CD4-positive, alpha-beta T cell (primary cell): ENCODE measurements around the gene GPRASP3. TPM values are rescaled to one million over a fixed set of nuclear protein-coding genes. Genes with fewer than 3 reads are reported as not detected.
A peak's percentile ranks its signal among the peaks of the same experiment; 100 is the strongest.

Experiments
- ATAC-seq: fragments of 200-7000 bp; cut with Tn5 transposase; one replicate; pipeline ENCODE4 v1.10.0; 2022; ENCODE audit warnings: mild to moderate bottlenecking; ENCODE audit not compliant: poor library complexity
- CTCF ChIA-PET: fragments of 350-600 bp; sonication (Branson Sonifier 250); formaldehyde crosslinking; loops from one replicate; lab custom pipeline; 2021; ENCODE audit warnings: antibody characterized with exemption, inconsistent platforms; lab: Charles Lee
- POLR2A ChIA-PET: fragments of 350-600 bp; sonication (Branson Sonifier 250); formaldehyde crosslinking; loops from one replicate; lab custom pipeline; 2021; ENCODE audit warnings: antibody characterized with exemption, inconsistent platforms; lab: Charles Lee
- DNase-seq, 14 experiments: peaks; one replicate each; pipeline ENCODE4 v3.0.0-alpha.2; 2013 to 2020; ENCODE audit warnings: mixed read lengths in 2 of 14
- H3K27ac ChIP-seq, 2 donors: one replicate each; pipeline versions ENCODE4 v1.5.1 to v1.7.0; 2013; ENCODE audit warnings: low read length in 2 of 2, low read depth in 1 of 2, mild to moderate bottlenecking in 1 of 2
- H3K27me3 ChIP-seq, 2 experiments: 1 replicate in 1 of 2; 2 replicates in 1 of 2; pipeline versions ENCODE4 v1.6.1 to v1.7.0; 2013; ENCODE audit warnings: low read length in 2 of 2, control low read depth in 1 of 2, mild to moderate bottlenecking in 1 of 2, moderate library complexity in 1 of 2; ENCODE audit not compliant: insufficient read depth in 2 of 2, control insufficient read depth in 1 of 2
- H3K36me3 ChIP-seq: one replicate; pipeline ENCODE4 v1.6.1; 2013; ENCODE audit warnings: low read length, control low read depth; ENCODE audit not compliant: insufficient read depth
- H3K4me1 ChIP-seq: one replicate; pipeline ENCODE4 v1.6.1; 2013; ENCODE audit warnings: low read length, control low read depth; ENCODE audit not compliant: insufficient read depth
- H3K4me3 ChIP-seq: one replicate; pipeline ENCODE4 v1.5.1; 2013; ENCODE audit warnings: mild to moderate bottlenecking, low read length, moderate library complexity
- H3K9me3 ChIP-seq, 2 experiments: 1 replicate in 1 of 2; 2 replicates in 1 of 2; pipeline versions ENCODE4 v1.6.1 to v1.7.0; 2013; ENCODE audit warnings: low read length in 2 of 2, mild to moderate bottlenecking in 2 of 2, control low read depth in 1 of 2, moderate library complexity in 1 of 2; ENCODE audit not compliant: control insufficient read depth in 1 of 2, insufficient read depth in 1 of 2
- H3K27ac Mint-ChIP-seq: one replicate; pipeline ENCODE4 v1.8.0; 2020; ENCODE audit warnings: mixed read lengths
- H3K27me3 Mint-ChIP-seq: one replicate; pipeline ENCODE4 v1.8.0; 2021; ENCODE audit warnings: mixed read lengths
- H3K36me3 Mint-ChIP-seq: one replicate; pipeline ENCODE4 v1.8.0; 2021; ENCODE audit warnings: low read depth, mixed read lengths
- H3K4me1 Mint-ChIP-seq: one replicate; pipeline ENCODE4 v1.8.0; 2021; ENCODE audit warnings: low read depth, mixed read lengths
- H3K4me3 Mint-ChIP-seq: one replicate; pipeline ENCODE4 v1.8.0; 2020; ENCODE audit warnings: mild to moderate bottlenecking, mixed read lengths
- H3K9me3 Mint-ChIP-seq: one replicate; pipeline ENCODE4 v1.8.0; 2020; ENCODE audit warnings: mixed read lengths
- intact Hi-C, 2 experiments: fragments of 100-400 bp; cut with DNase I in 1 of 2; cut with micrococcal nuclease in 1 of 2; formaldehyde crosslinking; loops; one replicate each; pipeline versions ENCODE4 v1.15.1 to v1.9.0; 2023 to 2025; cut with DNase I, micrococcal nuclease
- total RNA-seq, 174 experiments: library from RNA in 2 of 174; stranded (reverse) in 2 of 174; gene quantifications; one replicate each; pipeline ENCODE4 v1.2.3 and lab custom pipeline; 2021 to 2026
- TF ChIP-seq, protein P1 (sequence below): fragments of 200-600 bp; IDR thresholded peaks from one replicate; pipeline ENCODE4 v1.8.0; 2022; ENCODE audit warnings: antibody characterized with exemption, mild to moderate bottlenecking

GPRASP3 gene
- total RNA-seq, 2 experiments from 2014 or later, result 1.5 to 2.6 TPM

DNA sequence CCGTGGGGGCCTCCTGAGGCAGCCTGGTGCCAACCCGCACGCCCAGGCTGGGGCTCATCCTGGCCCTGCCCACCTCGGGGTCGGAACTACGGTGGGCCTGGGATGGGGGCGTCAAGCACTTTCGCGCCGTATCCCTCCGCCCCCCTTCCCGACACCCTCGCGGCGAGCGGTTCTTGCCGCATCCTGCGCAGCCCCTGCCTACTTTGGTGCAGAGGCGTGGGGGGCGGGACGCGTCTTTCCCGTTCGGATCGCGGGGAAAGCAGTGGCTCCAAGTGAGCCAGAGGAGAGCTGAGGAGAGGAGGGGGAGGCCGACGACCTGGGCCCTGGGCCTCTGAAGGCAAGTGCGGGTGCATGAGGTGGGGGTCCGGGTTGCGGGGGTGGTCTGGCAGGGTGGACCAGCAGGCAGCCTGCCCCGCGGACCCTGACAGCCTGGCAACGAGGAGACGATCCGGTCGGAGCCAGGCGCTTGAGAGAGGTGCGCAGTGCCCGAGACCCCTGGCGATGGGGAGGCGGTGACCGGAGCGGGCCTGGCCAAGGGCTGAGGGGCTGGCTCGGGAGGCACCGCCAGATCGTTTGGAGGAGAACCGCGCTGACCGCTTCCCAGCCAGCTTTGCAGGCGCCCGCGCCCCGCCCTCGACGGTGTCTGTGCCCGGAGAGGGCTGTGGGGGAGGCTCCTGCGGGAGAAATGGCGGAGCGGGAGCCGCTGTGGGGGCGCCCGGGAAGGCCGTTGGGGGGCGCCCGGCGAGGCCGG, 8.2 kb upstream of the GPRASP3 start, which contains the start of gene GPRASP2:
Gene GPRASP2, plus strand, starts transcription at position 233 of the 751 bp plus-strand sequence. CDS start 2,422 bp downstream, outside the sequence.
- Histone ChIP-seq H3K4me3 (peak within 1 kb of the TSS; percentile 62), H3K4me1 (peaks cover 14% of the 10 kb centered on the region), H3K27me3 (peaks cover 0 to 5% of the 10 kb centered on the region in 2 experiments), H3K27ac (no peak within 1 kb of the TSS), H3K9me3 (no peaks in the 10 kb centered on the region), H3K36me3 (no peaks in the 10 kb centered on the region)
- intact Hi-C loops, result no loop called here
- TF ChIP-seq, protein P1, sequence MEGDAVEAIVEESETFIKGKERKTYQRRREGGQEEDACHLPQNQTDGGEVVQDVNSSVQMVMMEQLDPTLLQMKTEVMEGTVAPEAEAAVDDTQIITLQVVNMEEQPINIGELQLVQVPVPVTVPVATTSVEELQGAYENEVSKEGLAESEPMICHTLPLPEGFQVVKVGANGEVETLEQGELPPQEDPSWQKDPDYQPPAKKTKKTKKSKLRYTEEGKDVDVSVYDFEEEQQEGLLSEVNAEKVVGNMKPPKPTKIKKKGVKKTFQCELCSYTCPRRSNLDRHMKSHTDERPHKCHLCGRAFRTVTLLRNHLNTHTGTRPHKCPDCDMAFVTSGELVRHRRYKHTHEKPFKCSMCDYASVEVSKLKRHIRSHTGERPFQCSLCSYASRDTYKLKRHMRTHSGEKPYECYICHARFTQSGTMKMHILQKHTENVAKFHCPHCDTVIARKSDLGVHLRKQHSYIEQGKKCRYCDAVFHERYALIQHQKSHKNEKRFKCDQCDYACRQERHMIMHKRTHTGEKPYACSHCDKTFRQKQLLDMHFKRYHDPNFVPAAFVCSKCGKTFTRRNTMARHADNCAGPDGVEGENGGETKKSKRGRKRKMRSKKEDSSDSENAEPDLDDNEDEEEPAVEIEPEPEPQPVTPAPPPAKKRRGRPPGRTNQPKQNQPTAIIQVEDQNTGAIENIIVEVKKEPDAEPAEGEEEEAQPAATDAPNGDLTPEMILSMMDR, result no peak
- Mint-ChIP-seq H3K36me3 (no peaks in the 10 kb centered on the region), H3K27me3 (peaks cover 11% of the 10 kb centered on the region), H3K9me3 (no peaks in the 10 kb centered on the region), H3K27ac (peak within 1 kb of the TSS; percentile 33), H3K4me3 (peak within 1 kb of the TSS; percentile 93), H3K4me1 (peaks cover 30% of the 10 kb centered on the region)
- ATAC-seq (peak; percentile 60), DNase-seq (peak in 6 of 14 experiments; percentile 8 to 47 (median 30))
- CTCF ChIA-PET, result no interaction called here
- POLR2A ChIA-PET, result interaction anchor here (1.2 kb wide), 1 partner anchor 113 kb away, joined by 3 read pairs; the partner anchor contains the start of gene ARMCX5

DNA sequence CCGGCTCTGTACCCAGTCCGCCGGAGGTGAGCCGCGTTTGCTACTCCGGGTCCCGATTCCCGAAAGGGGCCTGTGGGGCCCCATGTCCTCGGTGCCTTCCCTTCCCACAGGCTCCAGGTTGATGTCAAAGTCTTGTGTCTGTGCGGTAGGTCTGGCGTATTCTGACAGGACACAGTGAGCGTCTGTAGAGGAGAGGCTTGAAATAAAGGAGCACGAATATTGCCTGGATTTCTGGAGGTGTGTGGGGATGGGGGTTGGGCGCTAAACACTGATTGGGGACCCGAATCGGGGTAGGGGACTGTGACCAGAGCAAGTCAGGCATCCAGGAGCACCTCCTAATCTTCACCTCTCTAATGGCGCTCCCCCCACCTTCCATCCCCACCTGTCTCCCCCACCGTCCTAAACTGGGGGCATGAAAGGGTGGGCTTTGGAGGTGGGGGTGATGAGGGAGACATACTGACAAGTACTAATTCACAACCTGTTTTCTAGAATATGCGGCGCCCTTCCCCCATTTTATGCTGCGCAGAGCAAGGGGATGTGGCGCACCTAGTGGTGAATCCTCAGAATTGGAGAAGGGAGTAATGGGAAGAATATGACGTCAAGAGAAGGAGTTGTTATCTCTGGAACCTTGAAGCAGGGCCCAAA, 7.4 kb upstream of the GPRASP3 start:
- peak in 4 of 14 experiments; percentile 11 to 38 (median 36) for DNase-seq
- H3K27ac Mint-ChIP-seq, result peak overlapping the region; percentile 33

DNA sequence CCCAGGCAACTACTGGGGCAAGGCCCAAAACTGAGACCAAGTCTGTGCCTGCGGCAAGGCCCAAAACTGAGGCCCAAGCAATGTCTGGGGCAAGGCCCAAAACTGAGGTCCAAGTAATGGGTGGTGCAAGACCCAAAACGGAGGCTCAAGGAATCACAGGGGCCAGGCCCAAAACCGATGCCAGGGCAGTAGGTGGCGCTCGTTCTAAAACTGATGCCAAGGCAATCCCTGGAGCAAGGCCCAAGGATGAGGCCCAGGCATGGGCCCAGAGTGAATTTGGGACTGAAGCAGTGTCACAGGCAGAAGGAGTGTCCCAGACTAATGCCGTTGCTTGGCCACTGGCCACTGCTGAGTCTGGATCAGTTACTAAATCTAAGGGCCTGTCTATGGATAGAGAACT, 5.5 kb upstream of the GPRASP3 start:
- no peaks in the 10 kb centered on the region for H3K36me3 Mint-ChIP-seq
- peaks cover 0 to 5% of the 10 kb centered on the region in 2 experiments for H3K27me3 ChIP-seq
- POLR2A ChIA-PET, result no interaction called here
- ATAC-seq (no peak), DNase-seq (no peak)
- TF ChIP-seq, protein P1, result no peak
- no peak overlapping the region for H3K27ac Mint-ChIP-seq
- CTCF ChIA-PET, result no interaction called here
- H3K4me3 Mint-ChIP-seq, result no peak overlapping the region
- intact Hi-C loops, result loop anchor here in 1 of 2 experiments (5.0 kb wide), 2 partner anchors 53 to 783 kb away; partner anchors contain the start of gene ZMAT1
- no peak overlapping the region for H3K27ac ChIP-seq
- peaks cover 11% of the 10 kb centered on the region for H3K27me3 Mint-ChIP-seq
- H3K9me3 Mint-ChIP-seq, result no peaks in the 10 kb centered on the region
- peaks cover 15% of the 10 kb centered on the region for H3K4me1 Mint-ChIP-seq
- H3K36me3 ChIP-seq, result no peaks in the 10 kb centered on the region
- H3K9me3 ChIP-seq, result no peaks in the 10 kb centered on the region
- H3K4me1 ChIP-seq, result peaks cover 14% of the 10 kb centered on the region
- H3K4me3 ChIP-seq, result no peak overlapping the region

More for the DNA sequence above, 7.4 kb upstream of the GPRASP3 start:
- POLR2A ChIA-PET, result no interaction called here
- intact Hi-C loops, result no loop called here
- H3K4me3 ChIP-seq, result peak overlapping the region; percentile 62
- peak; percentile 64 for ATAC-seq
- TF ChIP-seq, protein P1, result peak; percentile 34
- H3K4me1 Mint-ChIP-seq, result peaks cover 30% of the 10 kb centered on the region
- no peaks in the 10 kb centered on the region for H3K36me3 Mint-ChIP-seq
- peaks cover 11% of the 10 kb centered on the region for H3K27me3 Mint-ChIP-seq
- H3K27me3 ChIP-seq, result peaks cover 0 to 5% of the 10 kb centered on the region in 2 experiments
- H3K4me1 ChIP-seq, result peaks cover 14% of the 10 kb centered on the region
- no peaks in the 10 kb centered on the region for H3K9me3 ChIP-seq
- H3K27ac ChIP-seq, result no peak overlapping the region
- CTCF ChIA-PET, result no interaction called here
- no peaks in the 10 kb centered on the region for H3K9me3 Mint-ChIP-seq
- no peaks in the 10 kb centered on the region for H3K36me3 ChIP-seq
- H3K4me3 Mint-ChIP-seq, result peak overlapping the region; percentile 93
